H1 (cell line): ENCODE measurements around the gene MCC. TPM values are rescaled to one million over a fixed set of nuclear protein-coding genes. Genes with fewer than 3 reads are reported as not detected.

ENCODE experiments used
- CTCF ChIA-PET: fragments of 300-600 bp; sonication (Branson Sonifier 250); formaldehyde crosslinking; loops from one replicate; lab custom pipeline; 2021; ENCODE audit not compliant: partially characterized antibody; lab: Charles Lee
- POLR2A ChIA-PET: fragments of 300-600 bp; sonication (Branson Sonifier 250); formaldehyde crosslinking; loops from one replicate; lab custom pipeline; 2021; ENCODE audit warnings: inconsistent platforms; ENCODE audit not compliant: partially characterized antibody; lab: Charles Lee
- DNase-seq, 2 experiments: peaks; one replicate each; pipeline versions ENCODE4 v3.0.0 to v3.0.0-alpha.2; 2010 to 2022; ENCODE audit warnings: low spot score in 2 of 2, low read depth in 1 of 2, mixed read lengths in 1 of 2
- FAIRE-seq: peaks from 2 replicates; lab custom pipeline; 2011; peaks lifted over from hg19 to GRCh38; lab: Jason Lieb, UNC
- H2AFZ ChIP-seq: 2 replicates; pipeline ENCODE4 v1.8.1; 2012; ENCODE audit warnings: low read length, inconsistent platforms
- H2AK5ac ChIP-seq: 2 replicates; pipeline ENCODE4 v1.6.1; 2013; ENCODE audit warnings: low read depth, low read length
- H2BK120ac ChIP-seq: replicated peaks from 2 replicates; pipeline ENCODE3; 2013; ENCODE audit warnings: low read depth, low read length, inconsistent platforms
- H2BK12ac ChIP-seq: 2 replicates; pipeline ENCODE4 v1.6.1; 2013; ENCODE audit warnings: low read depth, low read length
- H2BK15ac ChIP-seq: 2 replicates; pipeline ENCODE4 v1.6.1; 2013; ENCODE audit warnings: low read length
- H2BK20ac ChIP-seq: 2 replicates; pipeline ENCODE4 v1.6.1; 2013; ENCODE audit warnings: low read length
- H2BK5ac ChIP-seq: 2 replicates; pipeline ENCODE4 v1.6.1; 2013; ENCODE audit warnings: low read depth, low read length
- H3K14ac ChIP-seq: 2 replicates; pipeline ENCODE4 v1.6.1; 2013; ENCODE audit warnings: inconsistent platforms; ENCODE audit not compliant: insufficient read length
- H3K18ac ChIP-seq: 2 replicates; pipeline ENCODE4 v1.6.1; 2013; ENCODE audit warnings: low read length; ENCODE audit errors: extremely low read depth
- H3K23ac ChIP-seq: 2 replicates; pipeline ENCODE4 v1.6.1; 2013; ENCODE audit warnings: inconsistent platforms; ENCODE audit not compliant: insufficient read length
- H3K23me2 ChIP-seq: 2 replicates; pipeline ENCODE4 v1.6.1; 2013; ENCODE audit warnings: low read depth, low read length
- H3K27ac ChIP-seq: 2 replicates; pipeline ENCODE4 v1.6.1; 2011; ENCODE audit warnings: low read depth, low read length, inconsistent platforms
- H3K27me3 ChIP-seq, 4 experiments: replicated peaks in 1 of 4; 1 replicate in 1 of 4; 2 replicates in 3 of 4; pipeline versions ENCODE4 v1.6.1 to v1.8.1; 2011 to 2013; ENCODE audit warnings: low read length in 3 of 4, mild to moderate bottlenecking in 3 of 4, inconsistent platforms in 2 of 4, mixed read lengths in 2 of 4, moderate library complexity in 1 of 4; ENCODE audit not compliant: control insufficient read depth in 3 of 4, insufficient read depth in 3 of 4; ENCODE audit errors: extremely low read depth in 1 of 4
- H3K36me3 ChIP-seq, 4 experiments: 2 replicates each; pipeline versions ENCODE4 v1.6.1 to v1.8.1; 2011 to 2013; ENCODE audit warnings: mild to moderate bottlenecking in 4 of 4, low read length in 3 of 4, moderate library complexity in 2 of 4, control low read depth in 1 of 4, inconsistent platforms in 1 of 4; ENCODE audit not compliant: insufficient read depth in 4 of 4, control insufficient read depth in 2 of 4
- H3K4ac ChIP-seq: replicated peaks from 2 replicates; pipeline ENCODE3; 2013; ENCODE audit warnings: low read length, low read depth, mixed read lengths, inconsistent platforms; ENCODE audit not compliant: insufficient read length
- H3K4me1 ChIP-seq, 4 experiments: replicated peaks in 1 of 4; 1 replicate in 1 of 4; 2 replicates in 3 of 4; pipeline versions ENCODE4 v1.6.1 to v1.8.1; 2011 to 2013; ENCODE audit warnings: low read length in 3 of 4, inconsistent platforms in 2 of 4, mixed read lengths in 1 of 4; ENCODE audit not compliant: insufficient read depth in 4 of 4, control insufficient read depth in 3 of 4
- H3K4me2 ChIP-seq, 2 experiments: 2 replicates each; pipeline versions ENCODE4 v1.6.1 to v1.8.1; 2011 to 2013; ENCODE audit warnings: low read depth in 2 of 2, low read length in 2 of 2, control low read depth in 1 of 2, inconsistent platforms in 1 of 2, mild to moderate bottlenecking in 1 of 2; ENCODE audit not compliant: insufficient read depth in 1 of 2
- H3K4me3 ChIP-seq, 4 experiments: fragments of 200-600, 300-600 bp in 1 of 4; sonication (generic), shearing (Covaris generic), sonication (Bioruptor Twin) in 1 of 4; 2 replicates each; pipeline versions ENCODE4 v1.5.1 to v1.8.1; 2011 to 2016; ENCODE audit warnings: low read length in 4 of 4, low read depth in 3 of 4, control low read depth in 2 of 4, inconsistent platforms in 2 of 4, mild to moderate bottlenecking in 2 of 4, mixed read lengths in 1 of 4, moderate library complexity in 1 of 4; ENCODE audit not compliant: insufficient read depth in 2 of 4; ENCODE audit errors: extremely low read depth in 1 of 4
- H3K56ac ChIP-seq: replicated peaks from 2 replicates; pipeline ENCODE3; 2013; ENCODE audit warnings: low read depth, mild to moderate bottlenecking, mixed read lengths, low read length, inconsistent platforms; ENCODE audit not compliant: insufficient read length
- H3K79me1 ChIP-seq: 2 replicates; pipeline ENCODE4 v1.6.1; 2013; ENCODE audit warnings: low read depth, low read length, control low read depth
- H3K79me2 ChIP-seq, 2 experiments: 2 replicates each; pipeline versions ENCODE4 v1.6.1 to v1.8.1; 2012 to 2013; ENCODE audit warnings: low read length in 2 of 2, mild to moderate bottlenecking in 2 of 2, inconsistent platforms in 1 of 2; ENCODE audit not compliant: insufficient read depth in 2 of 2, control insufficient read depth in 1 of 2
- H3K9ac ChIP-seq, 4 experiments: replicated peaks in 1 of 4; 1 replicate in 1 of 4; 2 replicates in 3 of 4; pipeline versions ENCODE4 v1.6.1 to v1.8.1; 2011 to 2013; ENCODE audit warnings: low read depth in 3 of 4, low read length in 3 of 4, control low read depth in 2 of 4, mild to moderate bottlenecking in 2 of 4, moderate library complexity in 2 of 4, inconsistent platforms in 1 of 4; ENCODE audit errors: extremely low read depth in 1 of 4
- H3K9me3 ChIP-seq, 2 experiments: 2 replicates each; pipeline versions ENCODE4 v1.6.1 to v1.8.1; 2012 to 2013; ENCODE audit warnings: mild to moderate bottlenecking in 2 of 2, moderate library complexity in 2 of 2, control low read depth in 1 of 2, inconsistent platforms in 1 of 2, low read depth in 1 of 2, low read length in 1 of 2, mixed read lengths in 1 of 2; ENCODE audit not compliant: insufficient read depth in 2 of 2
- H4K20me1 ChIP-seq, 2 experiments: replicated peaks in 1 of 2; 2 replicates each; pipeline versions ENCODE3 to v1.8.1; 2011 to 2013; ENCODE audit warnings: inconsistent platforms in 2 of 2, low read length in 2 of 2, mild to moderate bottlenecking in 1 of 2; ENCODE audit not compliant: insufficient read depth in 2 of 2, control insufficient read depth in 1 of 2
- H4K5ac ChIP-seq: 2 replicates; pipeline ENCODE4 v1.6.1; 2013; ENCODE audit warnings: low read length, low read depth, mixed read lengths, inconsistent platforms; ENCODE audit not compliant: insufficient read length
- H4K8ac ChIP-seq: 2 replicates; pipeline ENCODE4 v1.8.0; 2013; ENCODE audit warnings: mild to moderate bottlenecking, moderate library complexity, low read length, inconsistent platforms; ENCODE audit not compliant: insufficient read depth; ENCODE audit errors: extremely low read depth
- H4K91ac ChIP-seq: replicated peaks from 2 replicates; pipeline ENCODE3; 2013; ENCODE audit warnings: low read length, mixed read lengths, inconsistent platforms; ENCODE audit not compliant: insufficient read length
- RNF2 ChIP-seq: fragments of 200-900, 300-1000 bp; sonication (generic); IDR thresholded peaks from 2 replicates; pipeline ENCODE4 v1.7.1; 2016; ENCODE audit warnings: borderline replicate concordance, low read depth, mild to moderate bottlenecking, antibody characterized with exemption, low read length; ENCODE audit not compliant: poor library complexity, severe bottlenecking; ENCODE audit errors: missing control alignments
- SIN3A ChIP-seq, 2 experiments: IDR thresholded peaks in 1 of 2; conservative IDR thresholded peaks in 1 of 2; 2 replicates each; pipeline ENCODE4 v1.6.1; 2011 to 2012; ENCODE audit warnings: low read length in 2 of 2, improper control_type of control experiment in 1 of 2, low read depth in 1 of 2, mild to moderate bottlenecking in 1 of 2
- TBP ChIP-seq: IDR thresholded peaks from 2 replicates; pipeline ENCODE4 v1.6.1; 2011; ENCODE audit warnings: low read depth, low read length, improper control_type of control experiment
- USF2 ChIP-seq: IDR thresholded peaks from 2 replicates; pipeline ENCODE4 v1.6.1; 2011; ENCODE audit warnings: low read length, improper control_type of control experiment
- WGBS, 2 experiments: shearing (Covaris generic) in 1 of 2; methylation state at CpG; one replicate each; pipeline versions ENCODE4 v1.1.6 to v1.1.7; 2013 to 2015; ENCODE audit warnings: low lambda C conversion rate in 2 of 2, mixed read lengths in 2 of 2, inconsistent platforms in 1 of 2, low coverage in 1 of 2, missing lambda C conversion rate in 1 of 2; ENCODE audit not compliant: insufficient replicate concordance in 2 of 2, insufficient coverage in 1 of 2, insufficient read length in 1 of 2; ENCODE audit errors: extremely low coverage in 1 of 2, missing lambda C conversion rate in 1 of 2; 5-methylcytosine and 5-hydroxymethylcytosine counted together
- polyA plus RNA-seq, 7 experiments: library from polyadenylated mRNA; depleted of rRNA in 3 of 7; stranded (reverse) in 5 of 7; unstranded in 2 of 7; fragments of >200 nt in 5 of 7; fragments of 200-250 nt in 2 of 7; gene quantifications; 1 replicate in 5 of 7; 2 replicates in 1 of 7; 4 replicates in 1 of 7; pipeline versions ENCODE4 v1.2.1 to v1.2.3, GENCODE V29; 2011 to 2013; ENCODE audit warnings: missing spikeins in 2 of 7, mixed read lengths in 2 of 7
- total RNA-seq: library from RNA; stranded (reverse); fragmentation: NEBNext Ultra II Directional; extraction: Animal tissue kit (Norgen Biotek cat#: 25700); gene quantifications from 2 replicates; pipeline ENCODE4 v1.2.1, GENCODE V29; 2021

The MCC gene
- total and polyA plus RNA-seq, 2 of the 8 experiments (the other 6 are each of a cell fraction or from before 2014, with no cell fraction given) = 2.6 to 18.3 TPM

GRCh38 chr5:112977440-112977861, 510.8 kb downstream of the MCC start:
- H2BK5ac ChIP-seq = 0 out of 2 replicates have a peak overlapping the region, but pooled peaks have one; percentile 71
- CTCF ChIA-PET = no interaction called here
- H3K56ac ChIP-seq = peak overlapping the region; percentile 79
- no peak overlapping the region for H3K23ac ChIP-seq
- H3K4me1 ChIP-seq = peaks cover 3 to 9% (median 5%) of the 10 kb centered on the region in 4 experiments; a peak in 6 of 7 replicates
- H3K9me3 ChIP-seq = no peaks in the 10 kb centered on the region
- H3K79me2 ChIP-seq = peaks cover 18 to 55% of the 10 kb centered on the region in 2 experiments; a peak in 3 of 4 replicates
- 3% methylated on average over 16 of the region's 16 CpGs; no CpG with 5 or more reads in 1 of the 2 experiments for WGBS, 2 experiments
- no peak overlapping the region for H2BK15ac ChIP-seq
- peak overlapping the region; percentile 59 for H4K5ac ChIP-seq
- peak overlapping the region; percentile 84 to 90 (median 88) for H3K9ac ChIP-seq
- no peak overlapping the region for H3K4ac ChIP-seq
- H2AK5ac ChIP-seq = no peak overlapping the region
- peak overlapping the region; percentile 54 to 97 (median 91) for H3K4me3 ChIP-seq
- DNase-seq = no peak
- H3K4me2 ChIP-seq = peak overlapping the region; percentile 63 to 86
- no peak overlapping the region for H4K8ac ChIP-seq
- no peak overlapping the region for H2BK120ac ChIP-seq
- H2BK12ac ChIP-seq = no peak overlapping the region
- H3K27me3 ChIP-seq = no peaks in the 10 kb centered on the region
- H2AFZ ChIP-seq = no peak overlapping the region
- H3K14ac ChIP-seq = no peak overlapping the region
- peaks cover 0 to 8% of the 10 kb centered on the region in 2 experiments for H4K20me1 ChIP-seq
- no peak for TF ChIP-seq USF2
- no peak for TF ChIP-seq TBP
- peak in 1 of 2 experiments; percentile 57; a peak in 1 of 4 replicates for TF ChIP-seq SIN3A (conservative IDR thresholded peaks at IDR 0.05 in 1 of 2, IDR thresholded peaks at IDR 0.05 in 1 of 2; ENCODE audit: low read depth in 1 of 2, low read length in 2 of 2)
- no peak for TF ChIP-seq RNF2
- peaks cover 0 to 8% (median 0%) of the 10 kb centered on the region in 4 experiments; a peak in 2 of 8 replicates for H3K36me3 ChIP-seq
- no peak overlapping the region; the same call in 1 of the 2 replicates for H3K18ac ChIP-seq
- 0 out of 2 replicates have a peak, but pooled peaks cover 2% of the 10 kb centered on the region for H3K79me1 ChIP-seq
- no peak for FAIRE-seq
- POLR2A ChIA-PET = no interaction called here
- no peaks in the 10 kb centered on the region; the same call in 1 of the 2 replicates for H3K23me2 ChIP-seq
- no peak overlapping the region for H2BK20ac ChIP-seq
- peak overlapping the region; percentile 86; the same call in 1 of the 2 replicates for H3K27ac ChIP-seq
- H4K91ac ChIP-seq = no peak overlapping the region
